ENCODE measurements around the gene KLC4.

The KLC4 gene

DNA sequence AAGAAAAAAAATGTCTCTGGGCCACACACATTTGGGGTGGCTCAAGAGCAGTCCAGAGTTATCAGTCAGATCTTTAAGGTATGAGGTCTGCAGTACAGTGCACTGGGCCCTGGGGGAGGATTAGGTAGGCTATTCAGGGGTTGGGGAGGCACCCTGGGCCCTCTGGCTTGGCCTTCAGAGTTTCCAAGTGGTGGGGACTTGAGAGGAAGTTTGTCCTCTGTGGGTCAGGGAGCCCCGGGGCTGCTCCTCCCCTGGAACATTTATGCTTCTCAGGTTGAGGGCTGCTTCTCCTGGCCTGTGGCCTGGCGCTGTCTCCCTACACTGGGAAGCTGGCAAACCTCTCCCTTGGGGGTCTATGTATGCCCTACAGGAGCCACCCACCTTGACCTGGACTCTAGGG is 62.7 kb downstream of the KLC4 start:
- ATAC-seq (replicated peaks): no peak
- peaks cover 9 to 44% of the 10 kb centered on the region in 2 donors for H3K27me3 Mint-ChIP-seq

DNA sequence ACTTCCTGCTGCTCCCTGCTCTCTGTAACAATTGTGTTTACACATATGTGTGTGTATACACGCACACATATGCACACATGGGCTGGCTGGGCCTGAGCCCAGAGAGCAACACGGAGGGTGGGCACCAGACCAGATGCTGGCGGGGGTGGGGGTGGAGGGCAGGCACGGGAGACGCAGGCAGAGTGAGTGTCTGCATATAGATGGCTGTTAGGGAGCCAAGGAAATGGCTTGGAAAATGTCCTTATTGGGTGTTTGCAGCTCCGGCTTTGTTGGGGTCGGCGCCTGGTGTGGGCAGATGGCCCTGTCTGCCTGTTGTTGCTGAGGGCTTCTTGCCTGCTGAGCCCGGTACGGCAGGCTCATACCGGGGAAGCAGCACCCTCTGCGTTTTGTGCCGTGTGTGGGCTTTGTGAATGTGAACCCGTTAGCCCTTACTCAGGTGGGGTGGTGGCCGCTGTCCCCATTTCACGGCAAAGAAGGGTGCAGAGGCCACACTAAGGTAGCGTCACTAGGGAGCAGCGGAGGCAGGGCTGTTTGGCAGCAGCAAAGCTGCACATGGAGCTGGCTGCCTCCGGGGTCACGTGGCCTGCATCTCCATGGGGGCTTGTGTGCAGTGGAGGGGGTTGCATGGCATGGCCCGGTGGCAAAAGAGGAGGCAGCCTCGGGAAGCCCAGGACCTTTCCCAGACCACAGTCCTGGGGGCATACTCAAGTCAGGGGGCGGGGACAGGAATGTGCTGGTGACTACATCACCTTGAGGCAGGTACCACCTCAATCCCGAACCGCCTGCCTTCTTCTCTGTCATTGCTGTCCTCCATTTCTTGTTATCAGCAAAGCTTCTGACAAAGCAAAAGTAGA is 64.3 kb downstream of the KLC4 start:
- Mint-ChIP-seq H3K9me3 (no peaks in the 10 kb centered on the region), H3K4me3 (no peak overlapping the region), H3K27ac (no peak overlapping the region), H3K36me3 (ENCODE audit: insufficient read depth) (peaks cover 2% of the 10 kb centered on the region), H3K4me1 (ENCODE audit: low read depth in 2 of 2) (no peaks in the 10 kb centered on the region), H3K27me3 (peaks cover 9 to 46% of the 10 kb centered on the region in 2 donors)
- DNase-seq: no peak
- ATAC-seq (replicated peaks): no peak

More for the DNA sequence above, 62.7 kb downstream of the KLC4 start:
- no peaks in the 10 kb centered on the region for H3K4me1 Mint-ChIP-seq (ENCODE audit: low read depth in 2 of 2)
- DNase-seq: no peak
- peaks cover 2% of the 10 kb centered on the region for H3K36me3 Mint-ChIP-seq (ENCODE audit: insufficient read depth)
- H3K27ac Mint-ChIP-seq: no peak overlapping the region
- no peak overlapping the region for H3K4me3 Mint-ChIP-seq
- H3K9me3 Mint-ChIP-seq: no peaks in the 10 kb centered on the region

DNA sequence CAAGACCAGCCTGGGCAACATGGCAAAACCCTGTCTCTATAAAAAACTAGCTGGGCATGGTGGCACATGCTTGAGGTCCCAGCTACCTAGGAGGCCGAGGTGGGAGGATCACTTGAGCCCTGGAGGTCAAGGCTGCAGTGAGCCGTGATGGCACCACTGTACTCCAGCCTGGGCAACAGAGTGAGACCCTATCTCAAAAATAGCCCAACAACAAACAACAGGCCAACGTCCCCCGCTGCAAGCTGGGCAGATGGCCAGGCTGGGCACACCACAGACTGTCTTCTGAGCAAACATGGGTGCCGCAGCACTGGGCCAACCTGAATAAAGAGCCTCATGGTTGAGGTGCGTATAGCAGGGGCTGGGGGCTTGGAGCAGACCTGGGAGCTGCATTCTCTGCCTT is 65.0 kb downstream of the KLC4 start:
- no peaks in the 10 kb centered on the region for H3K9me3 Mint-ChIP-seq
- H3K27ac Mint-ChIP-seq: no peak overlapping the region
- peaks cover 7 to 43% of the 10 kb centered on the region in 2 donors for H3K27me3 Mint-ChIP-seq
- no peak overlapping the region for H3K4me3 Mint-ChIP-seq
- ATAC-seq (replicated peaks) (no peak), DNase-seq (no peak)
- H3K4me1 Mint-ChIP-seq (ENCODE audit: low read depth in 2 of 2): no peaks in the 10 kb centered on the region
- H3K36me3 Mint-ChIP-seq (ENCODE audit: insufficient read depth): peaks cover 2% of the 10 kb centered on the region

Measured in effector memory CD8-positive, alpha-beta T cell (primary cell).